ENCODE results near the gene C3AR1.
"Not testable (repeated sequence)": the region's sequence is repeated elsewhere in the genome, so short reads cannot be mapped to it uniquely, and the experiment has no call there.

C3AR1 gene

DNA sequence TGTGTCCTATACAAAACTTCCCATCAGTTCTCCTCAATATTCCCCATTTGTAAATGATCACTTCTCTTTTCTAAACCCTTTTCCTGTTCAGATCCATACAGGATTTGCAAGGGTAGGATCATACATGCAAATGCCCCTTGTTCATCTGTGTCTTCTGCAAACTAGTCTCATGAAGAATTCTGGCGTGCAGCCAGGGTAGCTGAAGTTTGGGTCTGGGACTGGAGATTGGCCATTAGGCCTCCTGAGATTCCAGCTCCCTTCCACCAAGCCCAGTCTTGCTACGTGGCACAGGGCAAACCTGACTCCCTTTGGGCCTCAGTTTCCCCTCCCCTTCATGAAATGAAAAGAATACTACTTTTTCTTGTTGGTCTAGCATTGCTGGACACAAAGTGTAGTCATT lies 11.3 kb downstream of the C3AR1 start:
- no peak for FAIRE-seq

DNA sequence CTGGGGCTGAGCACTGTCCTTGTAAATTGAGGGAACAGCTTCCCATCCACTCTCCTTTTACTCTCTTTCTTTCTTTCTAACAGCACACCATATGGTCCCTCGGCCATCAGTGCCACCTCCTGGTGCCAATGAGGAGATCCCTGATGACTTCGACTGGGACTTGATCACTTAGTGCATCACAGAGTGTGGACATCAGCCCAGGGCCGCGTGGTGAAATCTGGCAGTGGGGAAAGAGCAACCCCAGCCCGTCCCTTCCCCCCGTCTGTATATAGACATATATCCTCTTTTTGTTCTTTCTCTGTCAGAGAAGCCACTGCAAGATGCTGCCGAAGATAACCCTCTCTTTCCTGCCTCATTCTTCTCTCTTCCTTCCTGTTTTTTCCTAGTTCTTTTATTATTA lies 13.5 kb downstream of the C3AR1 start:
- FAIRE-seq = no peak

DNA sequence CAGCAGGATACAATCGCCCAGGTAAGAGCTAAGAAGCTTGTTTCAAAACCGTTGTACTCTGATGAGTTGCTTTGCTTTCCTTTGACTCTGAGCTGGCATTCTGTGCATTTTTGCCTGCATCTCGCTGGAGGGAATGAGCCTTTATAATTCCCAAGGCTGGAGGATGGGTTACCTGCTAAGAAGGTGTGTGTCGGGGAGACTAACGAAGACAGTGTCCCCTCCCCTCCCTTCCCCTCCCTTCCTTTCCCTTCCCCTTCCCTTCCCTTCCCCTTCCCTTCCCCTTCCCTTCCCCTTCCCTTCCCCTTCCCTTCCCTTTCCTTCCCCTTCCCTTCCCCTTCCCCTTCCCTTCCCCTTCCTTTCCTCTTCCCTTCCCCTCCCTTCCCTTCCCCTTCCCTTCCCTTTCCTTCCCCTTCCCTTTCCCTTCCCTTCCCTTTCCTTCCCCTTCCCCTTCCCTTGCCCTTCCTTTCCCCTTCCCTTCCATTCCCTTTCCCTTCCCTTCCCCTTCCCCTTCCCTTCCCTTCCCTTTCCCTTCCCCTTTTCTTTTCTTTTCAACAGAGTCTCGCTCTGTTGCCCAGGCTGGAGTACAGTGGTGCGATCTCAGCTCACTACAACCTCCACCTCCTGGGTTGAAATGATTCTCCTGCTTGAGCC lies 15.4 kb downstream of the C3AR1 start:
- FAIRE-seq = no peak

DNA sequence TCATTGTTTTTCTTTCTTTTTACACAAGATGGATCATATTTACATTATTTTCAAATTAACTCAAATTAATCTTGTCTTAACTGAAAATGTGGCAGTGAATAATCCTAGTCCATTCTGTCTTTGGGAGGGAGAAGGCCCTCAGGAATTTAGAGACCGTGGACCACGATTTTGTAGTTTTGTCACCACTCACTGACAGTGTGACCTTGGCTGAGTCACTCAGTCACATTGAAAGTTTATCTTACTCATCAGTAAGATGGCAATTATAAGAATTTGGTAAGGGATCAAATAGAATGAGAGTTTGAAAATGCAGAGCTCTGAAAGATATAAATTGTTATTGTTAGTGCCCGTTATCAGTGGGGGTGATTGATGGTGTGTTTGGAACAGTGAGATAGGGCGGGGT lies 17.3 kb downstream of the C3AR1 start:
- FAIRE-seq = no peak

DNA sequence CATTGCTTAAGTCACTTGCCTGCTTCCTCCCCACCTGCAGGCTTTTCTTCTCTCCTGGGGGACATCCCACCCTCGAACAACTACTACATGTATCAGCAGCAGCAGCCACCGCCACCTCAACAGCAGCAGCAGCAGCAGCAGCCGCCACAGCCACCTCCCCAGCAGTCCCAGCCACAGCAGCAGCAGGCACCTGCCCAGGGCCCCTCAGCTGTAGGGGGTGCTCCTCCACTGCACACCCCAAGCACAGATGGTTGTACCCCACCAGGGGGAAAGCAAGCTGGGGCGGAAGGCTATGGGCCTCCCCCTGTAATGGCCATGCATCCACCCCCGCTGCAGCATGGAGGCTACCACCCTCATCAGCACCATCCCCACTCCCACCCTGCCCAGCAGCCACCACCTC lies 18.3 kb downstream of the C3AR1 start:
- no peak for FAIRE-seq

DNA sequence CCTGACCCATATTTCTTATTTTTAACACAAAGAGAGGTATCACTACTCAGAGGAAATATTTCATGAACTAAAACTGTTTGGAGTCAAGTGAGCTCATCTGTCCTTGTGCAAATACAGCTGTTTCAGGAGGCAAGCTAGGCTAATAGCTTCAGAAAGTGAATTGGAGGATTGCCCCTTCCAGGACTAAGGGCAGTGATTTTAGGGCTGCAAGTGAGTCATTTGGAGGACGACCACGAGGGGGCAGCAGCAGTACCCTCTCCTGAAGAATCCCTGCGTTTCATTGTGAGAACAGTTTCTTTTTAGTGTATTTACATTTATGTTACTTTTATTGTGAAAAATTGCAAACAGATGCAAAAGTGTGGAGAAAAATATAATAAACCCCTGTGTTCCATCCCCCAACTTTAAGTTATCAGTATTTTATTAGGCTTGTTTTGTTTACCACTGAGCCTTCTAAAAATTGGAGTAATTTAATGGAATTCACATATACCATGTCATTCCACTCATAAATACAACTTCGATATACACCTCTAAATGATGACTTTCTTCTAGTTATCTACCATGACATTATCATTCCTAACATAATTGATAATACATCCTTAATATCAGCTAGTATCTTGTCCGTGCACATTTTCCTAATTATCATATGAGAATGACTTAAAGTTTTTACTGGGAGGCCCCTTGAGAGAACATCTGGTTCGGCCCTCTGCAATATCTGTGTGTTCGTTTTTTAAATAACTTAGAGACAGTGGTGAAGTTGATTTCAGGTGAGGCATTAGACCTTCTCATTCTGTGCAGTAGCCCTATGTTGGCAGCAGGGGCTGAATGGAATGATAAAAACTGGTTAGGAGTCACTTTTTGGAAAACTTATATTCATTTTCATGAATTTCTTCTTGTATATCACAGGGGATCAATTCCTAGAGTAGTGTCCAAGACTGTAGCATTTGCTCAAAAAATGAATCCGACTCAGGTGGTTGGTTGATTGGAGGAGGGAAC lies 19.9 kb downstream of the C3AR1 start:
- FAIRE-seq = peak; percentile 92

GRCh38 chr12:8040791-8041190 lies 25.4 kb downstream of the C3AR1 start:
- no peak for FAIRE-seq

DNA sequence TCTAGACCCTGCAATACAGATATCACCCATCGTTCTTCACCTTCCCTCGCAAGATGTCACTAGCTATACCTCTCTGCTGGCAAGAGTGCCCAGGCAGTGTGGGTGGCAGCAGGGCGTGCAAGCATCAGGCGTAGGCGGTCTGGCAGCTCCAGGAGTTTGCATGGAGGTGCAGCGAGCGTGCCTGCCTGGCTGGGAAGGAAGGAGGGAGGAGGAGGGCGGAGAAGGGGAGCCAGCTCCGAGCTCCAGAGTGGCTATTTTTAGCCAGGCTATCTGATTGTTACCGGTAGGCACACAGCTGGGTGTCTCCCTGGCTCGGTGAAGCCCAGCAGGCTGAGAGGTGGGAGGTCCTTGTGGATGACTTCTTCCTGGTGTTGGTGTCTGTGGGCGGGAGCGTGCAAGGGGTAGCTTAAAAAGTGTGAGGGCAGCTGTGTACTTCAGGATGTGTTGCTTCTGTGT lies 27.5 kb downstream of the C3AR1 start:
- no peak for FAIRE-seq

DNA sequence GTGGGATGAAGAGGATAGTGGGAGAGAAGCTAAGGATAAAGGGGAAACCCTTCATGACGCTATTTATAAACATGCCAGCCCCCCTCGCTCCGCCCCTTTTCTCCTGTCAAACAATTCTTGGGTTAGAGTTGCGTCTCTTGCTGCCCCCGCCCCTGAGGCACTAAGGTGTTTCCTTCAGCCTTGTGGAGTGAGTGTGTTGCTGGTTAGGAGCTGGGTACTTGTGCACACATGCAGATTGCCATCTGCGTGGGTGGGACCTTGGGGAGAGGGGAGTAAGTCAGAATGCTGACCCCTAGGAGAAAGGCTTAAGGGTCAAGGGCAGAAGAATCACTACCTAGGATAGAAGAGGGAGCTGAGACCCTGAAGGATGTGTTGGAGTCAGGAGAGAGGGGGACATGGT lies 28.2 kb downstream of the C3AR1 start:
- FAIRE-seq = no peak

- no peak for FAIRE-seq
Measured at GRCh38 chr12:8037046-8037663, 29.0 kb downstream of the C3AR1 start.

- no peak for FAIRE-seq
Measured at GRCh38 chr12:8036346-8036745, 29.8 kb downstream of the C3AR1 start.

- no peak for FAIRE-seq
Measured at GRCh38 chr12:8035440-8036010, 30.6 kb downstream of the C3AR1 start.

GRCh38 chr12:8034802-8035201 lies 31.4 kb downstream of the C3AR1 start:
- no peak for FAIRE-seq

DNA sequence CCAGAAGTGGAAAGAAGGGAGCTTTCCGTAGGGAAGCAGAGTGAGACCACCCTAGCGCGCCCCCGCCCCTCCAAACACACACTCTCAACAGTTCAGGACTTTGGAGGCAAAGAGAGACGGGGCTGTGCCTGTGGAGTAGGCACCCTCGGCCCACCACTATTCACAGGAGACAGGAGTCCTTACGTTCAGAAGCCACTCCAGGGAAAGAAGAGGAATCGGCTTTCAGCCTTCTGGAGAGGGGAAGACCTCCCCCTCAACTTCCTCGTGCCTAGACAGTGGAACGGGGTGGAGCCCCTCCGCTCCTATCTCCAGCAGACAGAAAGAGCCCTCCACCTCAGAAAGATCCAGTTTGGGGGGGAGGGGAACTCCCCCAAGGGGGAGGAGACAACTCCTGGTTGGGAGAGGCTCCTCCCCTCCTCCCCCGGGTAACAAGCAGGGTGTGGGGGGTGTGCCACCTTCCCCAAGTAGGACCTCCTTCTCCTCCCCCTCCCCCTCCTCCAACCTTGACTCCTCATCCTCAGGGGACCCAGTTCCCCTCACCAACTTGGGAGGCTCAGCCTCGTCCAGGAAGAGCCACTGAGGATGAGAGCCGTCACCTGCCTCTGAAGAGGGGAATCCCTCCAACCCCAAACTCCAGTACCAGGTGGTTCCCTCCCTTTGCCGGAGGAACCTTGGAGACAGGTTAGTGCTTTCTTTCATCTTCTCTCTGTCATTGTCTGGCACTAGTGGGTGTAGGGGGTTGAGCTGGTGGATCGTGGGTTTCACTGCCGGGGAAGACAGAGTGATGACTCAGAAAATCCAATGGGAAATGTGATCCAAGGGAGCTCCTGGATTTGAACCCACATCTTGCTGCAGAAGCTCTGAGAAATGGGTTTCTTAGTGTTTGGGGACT lies 32.8 kb downstream of the C3AR1 start:
- no peak for FAIRE-seq

GRCh38 chr12:8032242-8033152 lies 33.7 kb downstream of the C3AR1 start, which contains the start of gene FOXJ2:
Gene FOXJ2, plus strand, starts transcription at chr12:8032716. Its CDS starts 7,117 bp downstream, at chr12:8039833.
- FAIRE-seq = no peak

DNA sequence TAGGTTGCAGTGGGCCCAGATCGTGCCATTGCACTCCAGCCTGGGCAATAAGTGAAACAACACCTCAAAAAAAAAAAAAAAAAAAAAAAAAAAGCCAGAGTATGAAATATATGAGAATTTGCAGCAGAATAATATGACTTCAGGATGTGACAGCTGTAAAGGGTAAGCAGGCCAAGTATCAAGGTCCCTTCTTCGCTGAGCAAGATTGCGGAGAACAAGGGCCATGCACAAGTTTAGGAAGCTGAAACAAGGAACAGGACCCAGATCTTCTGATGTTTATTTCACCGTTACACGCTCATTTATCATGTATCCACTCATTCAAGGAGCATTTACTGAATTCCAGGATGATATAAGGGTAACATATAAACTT lies 34.3 kb downstream of the C3AR1 start:
- no peak for FAIRE-seq

- FAIRE-seq = not testable (repeated sequence)
Measured at GRCh38 chr12:8031017-8031416, 35.1 kb downstream of the C3AR1 start.

- no peak for FAIRE-seq
Measured at GRCh38 chr12:8030189-8030588, 36.0 kb downstream of the C3AR1 start.

DNA sequence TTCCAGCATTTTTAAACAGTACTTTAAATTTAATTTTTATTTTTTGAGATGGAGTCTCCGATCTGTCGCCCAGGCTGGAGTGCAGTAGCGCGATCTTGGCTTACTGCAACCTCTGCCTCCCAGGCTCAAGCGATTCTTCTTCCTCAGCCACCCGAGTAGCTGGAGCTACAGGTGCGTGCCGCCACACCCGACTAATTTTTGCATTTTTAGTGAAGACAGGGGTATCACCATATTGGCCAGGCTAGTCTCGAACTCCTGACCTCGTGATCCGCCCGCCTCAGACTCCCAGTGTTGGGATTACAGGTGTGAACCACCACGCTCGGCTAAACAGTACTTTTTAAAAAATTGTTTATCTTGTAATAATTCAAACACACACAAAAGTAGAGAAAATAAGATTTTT lies 37.9 kb downstream of the C3AR1 start:
- FAIRE-seq = no peak

GRCh38 chr12:8027856-8028255 lies 38.3 kb downstream of the C3AR1 start:
- FAIRE-seq = no peak

- FAIRE-seq = peak; percentile 99
Measured at GRCh38 chr12:8026291-8026900, 39.8 kb downstream of the C3AR1 start.
